GM12873 (cell line): ENCODE results near the gene NXPH1.

ENCODE experiments used
- CTCF ChIP-seq: IDR thresholded peaks from 2 replicates; pipeline ENCODE4 v1.5.1; 2012; ENCODE audit warnings: low read depth, mild to moderate bottlenecking, moderate library complexity, low read length, control low read depth; ENCODE audit not compliant: insufficient read depth; ENCODE audit errors: missing control alignments

The NXPH1 gene

GRCh38 chr7:8783229-8783628 is 349.8 kb downstream of the NXPH1 start:
- TF ChIP-seq CTCF: no peak

GRCh38 chr7:8785081-8785480 is 351.7 kb downstream of the NXPH1 start:
- no peak for TF ChIP-seq CTCF

GRCh38 chr7:8800986-8801385 is 367.6 kb downstream of the NXPH1 start:
- TF ChIP-seq CTCF: no peak
